Right atrium auricular region (tissue), 2 donors: ENCODE data around the gene CENPH. TPM values are rescaled to one million over a fixed set of nuclear protein-coding genes. Genes with fewer than 3 reads are reported as not detected.
A peak's percentile ranks its signal among the peaks of the same experiment; 100 is the strongest.
"Not testable (repeated sequence)": the region's sequence is repeated elsewhere in the genome, so short reads cannot be mapped to it uniquely, and the experiment has no call there.

Experiments used
- DNase-seq: peaks from one replicate; pipeline ENCODE4 v3.0.0-alpha.2; 2019; ENCODE audit warnings: low spot score
- H3K27ac ChIP-seq, 2 donors: fragments of 200-600 bp; sonication (generic); 1 replicate in 1 of 2; 2 replicates in 1 of 2; pipeline ENCODE4 v1.5.1; 2016 to 2019
- H3K27me3 ChIP-seq, 2 donors: fragments of 200-600 bp; sonication (generic); one replicate each; pipeline versions ENCODE4 v1.5.1 to v1.6.0; 2017 to 2019
- H3K36me3 ChIP-seq: fragments of 200-600 bp; sonication (generic); one replicate; pipeline ENCODE4 v1.5.1; 2016
- H3K4me1 ChIP-seq, 2 donors: fragments of 200-600 bp; sonication (generic); one replicate each; pipeline versions ENCODE4 v1.5.1 to v1.6.0; 2017 to 2019
- H3K4me3 ChIP-seq, 2 donors: fragments of 200-600 bp; sonication (generic); 1 replicate in 1 of 2; 2 replicates in 1 of 2; pipeline ENCODE4 v1.5.1; 2017 to 2019; ENCODE audit warnings: mild to moderate bottlenecking in 1 of 2, moderate library complexity in 1 of 2
- H3K9me3 ChIP-seq, 2 donors: fragments of 200-600 bp; sonication (generic); one replicate each; pipeline ENCODE4 v1.5.1; 2019
- total RNA-seq, 2 donors: library from RNA; depleted of rRNA; stranded (reverse); fragments of >200 nt; gene quantifications; one replicate each; pipeline ENCODE4 v1.1.0, GENCODE V29; 2016
- TF ChIP-seq, protein P1 (sequence below), 2 donors: fragments of 200-600 bp; sonication (generic); IDR thresholded peaks; one replicate each; pipeline ENCODE4 v1.5.1; 2019; ENCODE audit warnings: antibody characterized with exemption in 2 of 2

CENPH gene
- total RNA-seq, 2 donors from 2014 or later: 1.3 to 2.0 TPM

- TF ChIP-seq, protein P1, sequence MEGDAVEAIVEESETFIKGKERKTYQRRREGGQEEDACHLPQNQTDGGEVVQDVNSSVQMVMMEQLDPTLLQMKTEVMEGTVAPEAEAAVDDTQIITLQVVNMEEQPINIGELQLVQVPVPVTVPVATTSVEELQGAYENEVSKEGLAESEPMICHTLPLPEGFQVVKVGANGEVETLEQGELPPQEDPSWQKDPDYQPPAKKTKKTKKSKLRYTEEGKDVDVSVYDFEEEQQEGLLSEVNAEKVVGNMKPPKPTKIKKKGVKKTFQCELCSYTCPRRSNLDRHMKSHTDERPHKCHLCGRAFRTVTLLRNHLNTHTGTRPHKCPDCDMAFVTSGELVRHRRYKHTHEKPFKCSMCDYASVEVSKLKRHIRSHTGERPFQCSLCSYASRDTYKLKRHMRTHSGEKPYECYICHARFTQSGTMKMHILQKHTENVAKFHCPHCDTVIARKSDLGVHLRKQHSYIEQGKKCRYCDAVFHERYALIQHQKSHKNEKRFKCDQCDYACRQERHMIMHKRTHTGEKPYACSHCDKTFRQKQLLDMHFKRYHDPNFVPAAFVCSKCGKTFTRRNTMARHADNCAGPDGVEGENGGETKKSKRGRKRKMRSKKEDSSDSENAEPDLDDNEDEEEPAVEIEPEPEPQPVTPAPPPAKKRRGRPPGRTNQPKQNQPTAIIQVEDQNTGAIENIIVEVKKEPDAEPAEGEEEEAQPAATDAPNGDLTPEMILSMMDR (IDR thresholded peaks at IDR 0.05): no peak
- Histone ChIP-seq H3K4me1 (peaks cover 0 to 2% of the 10 kb centered on the region in 2 donors), H3K4me3 (no peak overlapping the region), H3K36me3 (no peaks in the 10 kb centered on the region), H3K27ac (no peak overlapping the region), H3K9me3 (no peaks in the 10 kb centered on the region), H3K27me3 (no peaks in the 10 kb centered on the region)
- no peak for DNase-seq
Measured at GRCh38 chr5:69212022-69212421, 22.6 kb downstream of the CENPH start.

DNA sequence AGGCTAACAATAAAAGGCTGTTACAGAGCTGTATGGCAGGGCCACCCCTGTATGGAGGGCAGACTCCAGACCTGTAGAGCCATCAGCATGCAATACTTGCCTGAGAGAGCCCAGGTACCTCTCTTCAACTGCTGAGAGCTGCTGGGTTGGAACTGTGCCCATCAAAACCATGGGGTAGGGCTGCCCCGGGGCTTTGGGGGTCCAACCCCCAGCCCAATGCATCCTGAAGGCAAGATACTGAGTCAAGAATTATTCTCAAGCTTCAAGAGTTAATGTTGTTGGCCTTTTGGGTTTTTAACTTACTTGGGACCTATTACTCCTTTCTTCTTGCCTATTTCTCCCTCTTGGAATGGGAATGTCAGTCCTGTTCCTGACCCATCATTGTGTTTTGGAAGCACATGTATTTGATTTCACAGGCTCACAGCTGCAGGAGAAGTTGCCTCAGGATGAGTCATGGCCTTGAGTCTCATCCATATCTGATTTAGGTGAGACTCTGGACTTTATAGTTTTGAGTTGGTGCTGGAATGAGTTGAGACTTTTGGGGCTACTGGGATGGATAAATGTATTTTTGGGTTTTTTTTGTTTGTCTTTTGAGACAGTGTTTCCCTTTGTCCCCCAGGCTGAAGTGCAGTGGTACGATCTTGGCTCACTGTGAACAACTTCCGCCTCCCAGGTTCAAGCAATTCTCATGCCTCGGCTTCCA lies 24.3 kb downstream of the CENPH start:
- Histone ChIP-seq H3K4me3 (no peak overlapping the region), H3K27me3 (no peaks in the 10 kb centered on the region), H3K9me3 (no peaks in the 10 kb centered on the region), H3K36me3 (no peaks in the 10 kb centered on the region), H3K27ac (no peak overlapping the region), H3K4me1 (peaks cover 0 to 6% of the 10 kb centered on the region in 2 donors)
- TF ChIP-seq, protein P1 (IDR thresholded peaks at IDR 0.05): no peak
- DNase-seq: no peak

DNA sequence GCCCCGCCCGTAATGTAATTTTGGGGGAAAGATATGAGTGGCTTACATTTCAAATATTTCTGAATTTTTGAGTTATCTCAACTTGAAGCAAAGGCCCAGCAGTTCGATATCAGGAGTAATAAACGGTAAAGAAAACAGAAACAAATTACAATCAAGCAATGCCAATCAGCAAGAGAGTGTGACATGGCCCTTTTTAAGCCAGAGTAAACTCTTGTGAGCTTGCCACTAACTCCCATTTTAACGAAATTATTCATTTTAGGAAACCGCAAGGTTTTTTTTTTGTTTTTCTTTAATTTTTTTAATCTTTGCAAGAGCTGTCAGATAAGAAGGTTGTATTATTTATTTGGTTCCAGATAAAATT lies 27.7 kb downstream of the CENPH start:
- Histone ChIP-seq H3K27ac (no peak overlapping the region), H3K4me1 (peaks cover 0 to 16% of the 10 kb centered on the region in 2 donors), H3K9me3 (no peaks in the 10 kb centered on the region), H3K4me3 (peak overlapping the region; percentile 88 to 92), H3K36me3 (no peaks in the 10 kb centered on the region), H3K27me3 (no peaks in the 10 kb centered on the region)
- TF ChIP-seq, protein P1 (IDR thresholded peaks at IDR 0.05): no peak
- DNase-seq: no peak

GRCh38 chr5:69217548-69218526 lies 28.5 kb downstream of the CENPH start:
- peak overlapping the region; percentile 88 to 92 for H3K4me3 ChIP-seq
- no peaks in the 10 kb centered on the region for H3K27me3 ChIP-seq
- peak overlapping the region; percentile 93 to 96 for H3K27ac ChIP-seq
- H3K4me1 ChIP-seq: peaks cover 0 to 16% of the 10 kb centered on the region in 2 donors
- TF ChIP-seq, protein P1 (IDR thresholded peaks at IDR 0.05): peak in 1 of 2 donors; percentile 26
- no peaks in the 10 kb centered on the region for H3K9me3 ChIP-seq
- H3K36me3 ChIP-seq: no peaks in the 10 kb centered on the region
- peak; percentile 96 for DNase-seq

- Histone ChIP-seq H3K9me3 (no peaks in the 10 kb centered on the region), H3K4me3 (no peak overlapping the region), H3K36me3 (peaks cover 3% of the 10 kb centered on the region), H3K4me1 (peaks cover 0 to 16% of the 10 kb centered on the region in 2 donors), H3K27ac (no peak overlapping the region), H3K27me3 (no peaks in the 10 kb centered on the region)
- TF ChIP-seq, protein P1 (IDR thresholded peaks at IDR 0.05): no peak
- no peak for DNase-seq
Measured at GRCh38 chr5:69219939-69220338, 30.6 kb downstream of the CENPH start.

DNA sequence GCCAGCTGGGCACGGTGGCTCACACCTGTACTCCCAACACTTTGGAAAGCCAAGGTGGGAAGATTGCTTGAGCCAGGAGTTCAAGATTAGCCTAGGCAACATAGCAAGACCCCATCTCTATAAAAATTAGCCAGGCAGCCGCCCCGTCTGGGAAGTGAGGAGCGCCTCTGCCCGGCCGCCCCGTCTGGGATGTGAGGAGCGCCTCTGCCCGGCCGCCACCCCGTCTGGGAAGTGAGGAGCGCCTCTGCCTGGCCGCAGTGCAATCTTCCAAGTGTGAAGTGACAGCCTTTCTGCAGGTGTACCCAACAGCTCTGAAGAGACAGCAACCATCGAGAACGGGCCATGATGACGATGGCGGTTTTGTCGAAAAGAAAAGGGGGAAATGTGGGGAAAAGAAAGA lies 31.0 kb downstream of the CENPH start:
- H3K9me3 ChIP-seq, DNase-seq, H3K36me3 ChIP-seq, H3K4me3 ChIP-seq, H3K27ac ChIP-seq, H3K27me3 ChIP-seq: not testable (repeated sequence)
- H3K4me1 ChIP-seq: peaks cover 0 to 16% of the 10 kb centered on the region in 2 donors

- H3K36me3 ChIP-seq, H3K4me3 ChIP-seq, H3K27ac ChIP-seq, DNase-seq, H3K9me3 ChIP-seq, H3K27me3 ChIP-seq: not testable (repeated sequence)
- peaks cover 0 to 16% of the 10 kb centered on the region in 2 donors for H3K4me1 ChIP-seq
Measured at GRCh38 chr5:69220833-69221232, 31.4 kb downstream of the CENPH start.
